ENCODE measurements around the gene VEGFD. TPM values are rescaled to one million over a fixed set of nuclear protein-coding genes. Genes with fewer than 3 reads are reported as not detected.

VEGFD gene
- total RNA-seq, 1 donor from 2014 or later: 20.5 TPM

- Mint-ChIP-seq H3K27me3 (peaks cover 5% of the 10 kb centered on the region), H3K4me1 (ENCODE audit: unreplicated experiment) (peaks cover 8% of the 10 kb centered on the region), H3K4me3 (no peak overlapping the region), H3K36me3 (no peaks in the 10 kb centered on the region), H3K27ac (no peak overlapping the region), H3K9me3 (peaks cover 5% of the 10 kb centered on the region)
- no peak for TF ChIP-seq CTCF (conservative IDR thresholded peaks at IDR 0.05)
- DNase-seq (ENCODE audit: extremely low spot score, unreplicated experiment): no peak
These were observed 17.5 kb downstream of the VEGFD start for GRCh38 chrX:15366506-15367352.

GRCh38 chrX:15359701-15360100 lies 24.5 kb downstream of the VEGFD start:
- H3K4me3 Mint-ChIP-seq: no peak overlapping the region
- H3K9me3 Mint-ChIP-seq: no peaks in the 10 kb centered on the region
- H3K27ac Mint-ChIP-seq: no peak overlapping the region
- peaks cover 3% of the 10 kb centered on the region for H3K36me3 Mint-ChIP-seq
- DNase-seq (ENCODE audit: extremely low spot score, unreplicated experiment): no peak
- H3K27me3 Mint-ChIP-seq: peaks cover 8% of the 10 kb centered on the region
- TF ChIP-seq CTCF (conservative IDR thresholded peaks at IDR 0.05): no peak
- no peaks in the 10 kb centered on the region for H3K4me1 Mint-ChIP-seq (ENCODE audit: unreplicated experiment)

GRCh38 chrX:15358533-15358932 lies 25.7 kb downstream of the VEGFD start:
- Mint-ChIP-seq H3K36me3 (peaks cover 3% of the 10 kb centered on the region), H3K4me3 (no peak overlapping the region), H3K4me1 (ENCODE audit: unreplicated experiment) (no peaks in the 10 kb centered on the region), H3K9me3 (no peaks in the 10 kb centered on the region), H3K27ac (no peak overlapping the region), H3K27me3 (peaks cover 8% of the 10 kb centered on the region)
- no peak for TF ChIP-seq CTCF (conservative IDR thresholded peaks at IDR 0.05)
- no peak for DNase-seq (ENCODE audit: extremely low spot score, unreplicated experiment)

GRCh38 chrX:15356444-15356843 lies 27.8 kb downstream of the VEGFD start:
- TF ChIP-seq CTCF (conservative IDR thresholded peaks at IDR 0.05): no peak
- peaks cover 8% of the 10 kb centered on the region for H3K27me3 Mint-ChIP-seq
- peaks cover 3% of the 10 kb centered on the region for H3K36me3 Mint-ChIP-seq

GRCh38 chrX:15350329-15350996 lies 33.8 kb downstream of the VEGFD start:
- TF ChIP-seq CTCF (conservative IDR thresholded peaks at IDR 0.05): no peak
- peaks cover 13% of the 10 kb centered on the region for H3K4me1 Mint-ChIP-seq (ENCODE audit: unreplicated experiment)
- H3K36me3 Mint-ChIP-seq: no peaks in the 10 kb centered on the region
- H3K4me3 Mint-ChIP-seq: no peak overlapping the region
- DNase-seq (ENCODE audit: extremely low spot score, unreplicated experiment): no peak
- H3K27me3 Mint-ChIP-seq: peaks cover 4% of the 10 kb centered on the region
- H3K9me3 Mint-ChIP-seq: no peaks in the 10 kb centered on the region
- H3K27ac Mint-ChIP-seq: peak overlapping the region; percentile 30

More at GRCh38 chrX:15356444-15356843, 27.8 kb downstream of the VEGFD start:
- Mint-ChIP-seq H3K27ac (no peak overlapping the region), H3K9me3 (no peaks in the 10 kb centered on the region), H3K4me3 (no peak overlapping the region), H3K4me1 (ENCODE audit: unreplicated experiment) (no peaks in the 10 kb centered on the region)
- DNase-seq (ENCODE audit: extremely low spot score, unreplicated experiment): no peak

Measured in type B pancreatic cell (in vitro differentiated cells).